Gastroesophageal sphincter (tissue), 3 donors: ENCODE measurements around the gene ARID3B.

Source experiments
- CTCF ChIP-seq, 4 experiments: fragments of 200-600 bp in 2 of 4; fragments of 450-650 bp in 2 of 4; sonication (generic) in 1 of 4; IDR thresholded peaks; one replicate each; pipeline ENCODE4 v1.5.1; 2017 to 2019; ENCODE audit warnings: antibody characterized with exemption in 4 of 4, mild to moderate bottlenecking in 2 of 4, moderate library complexity in 2 of 4
- EP300 ChIP-seq: sonication (generic); formaldehyde crosslinking; IDR thresholded peaks from one replicate; pipeline ENCODE4 v1.6.1; 2017; ENCODE audit warnings: antibody characterized with exemption, mild to moderate bottlenecking
- POLR2A ChIP-seq, 2 donors: fragments of 450-650 bp; IDR thresholded peaks; one replicate each; pipeline ENCODE4 v1.6.1; 2017; ENCODE audit warnings: antibody characterized with exemption in 2 of 2, mild to moderate bottlenecking in 2 of 2, moderate library complexity in 1 of 2
- POLR2AphosphoS5 ChIP-seq: sonication (generic); formaldehyde crosslinking; IDR thresholded peaks from one replicate; pipeline ENCODE4 v1.6.1; 2017; ENCODE audit warnings: antibody characterized with exemption

GRCh38 chr15:74530771-74531143, 10.3 kb upstream of the ARID3B start:
- TF ChIP-seq CTCF (IDR thresholded peaks at IDR 0.05): no peak
- no peak for TF ChIP-seq POLR2A (IDR thresholded peaks at IDR 0.05)
- no peak for TF ChIP-seq POLR2AphosphoS5
- no peak for TF ChIP-seq EP300
